ENCODE data around the gene SCN4A.

DNA sequence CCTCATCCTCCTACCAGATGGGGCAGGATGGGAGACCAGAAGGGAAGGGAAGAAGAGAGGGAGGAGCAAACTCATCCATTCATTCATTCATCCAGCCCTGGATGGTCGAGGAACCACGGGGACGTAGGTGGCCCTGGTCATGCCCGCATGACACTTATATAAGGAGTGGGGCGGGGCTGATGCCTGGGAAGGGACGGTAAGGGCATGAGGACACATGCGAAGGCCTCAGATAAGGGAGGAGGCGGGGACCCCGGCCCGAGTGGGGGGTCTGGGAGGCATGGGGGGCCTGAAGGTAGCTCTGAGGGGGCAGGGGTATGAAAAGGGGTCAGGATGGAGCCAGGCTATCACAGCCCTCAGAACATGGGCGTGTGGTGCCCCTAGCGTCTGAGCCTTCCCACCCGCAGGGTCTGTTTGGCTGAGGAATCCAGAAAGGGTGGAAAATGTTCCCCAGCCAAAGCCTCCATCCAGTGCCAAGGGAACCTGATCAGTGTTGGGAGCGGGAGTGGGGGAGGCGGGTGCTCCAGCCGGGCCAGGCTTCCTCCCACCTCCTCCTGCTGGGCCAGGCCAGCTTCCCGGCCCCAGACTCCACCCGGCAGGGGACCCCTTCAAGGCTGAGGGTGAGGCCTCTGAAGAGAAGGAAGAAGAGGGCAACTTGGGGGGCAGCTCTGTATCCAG is 23.0 kb downstream of the SCN4A start:
- TF ChIP-seq CHD2 (IDR thresholded peaks at IDR 0.05; ENCODE audit: low read length, partially characterized antibody): no peak
- TF ChIP-seq, protein P1, sequence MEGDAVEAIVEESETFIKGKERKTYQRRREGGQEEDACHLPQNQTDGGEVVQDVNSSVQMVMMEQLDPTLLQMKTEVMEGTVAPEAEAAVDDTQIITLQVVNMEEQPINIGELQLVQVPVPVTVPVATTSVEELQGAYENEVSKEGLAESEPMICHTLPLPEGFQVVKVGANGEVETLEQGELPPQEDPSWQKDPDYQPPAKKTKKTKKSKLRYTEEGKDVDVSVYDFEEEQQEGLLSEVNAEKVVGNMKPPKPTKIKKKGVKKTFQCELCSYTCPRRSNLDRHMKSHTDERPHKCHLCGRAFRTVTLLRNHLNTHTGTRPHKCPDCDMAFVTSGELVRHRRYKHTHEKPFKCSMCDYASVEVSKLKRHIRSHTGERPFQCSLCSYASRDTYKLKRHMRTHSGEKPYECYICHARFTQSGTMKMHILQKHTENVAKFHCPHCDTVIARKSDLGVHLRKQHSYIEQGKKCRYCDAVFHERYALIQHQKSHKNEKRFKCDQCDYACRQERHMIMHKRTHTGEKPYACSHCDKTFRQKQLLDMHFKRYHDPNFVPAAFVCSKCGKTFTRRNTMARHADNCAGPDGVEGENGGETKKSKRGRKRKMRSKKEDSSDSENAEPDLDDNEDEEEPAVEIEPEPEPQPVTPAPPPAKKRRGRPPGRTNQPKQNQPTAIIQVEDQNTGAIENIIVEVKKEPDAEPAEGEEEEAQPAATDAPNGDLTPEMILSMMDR (IDR thresholded peaks at IDR 0.05): no peak
